HCT116 (cell line): Measurements from ENCODE around the gene RASGRF2.

Experiments
- CEBPB ChIP-seq: IDR thresholded peaks from 2 replicates; pipeline ENCODE4 v1.6.1; 2012; ENCODE audit warnings: low read depth
- CTCF ChIP-seq, 3 experiments: fragments of 200-600 bp in 1 of 3; sonication (generic) in 1 of 3; IDR thresholded peaks in 2 of 3; conservative IDR thresholded peaks in 1 of 3; 2 replicates each; pipeline ENCODE4 v1.5.1; 2012 to 2017; ENCODE audit warnings: low read depth in 2 of 3, low read length in 2 of 3, antibody characterized with exemption in 1 of 3, borderline replicate concordance in 1 of 3, control low read depth in 1 of 3, mild to moderate bottlenecking in 1 of 3, mixed read lengths in 1 of 3, mixed run types in 1 of 3, moderate library complexity in 1 of 3; ENCODE audit not compliant: insufficient read depth in 1 of 3
- REST ChIP-seq: IDR thresholded peaks from 2 replicates; pipeline ENCODE4 v1.6.1; 2012; ENCODE audit warnings: low read depth

GRCh38 chr5:81245871-81246235 lies 285.7 kb downstream of the RASGRF2 start:
- TF ChIP-seq CTCF (IDR thresholded peaks at IDR 0.05 in 2 of 3, conservative IDR thresholded peaks at IDR 0.05 in 1 of 3; ENCODE audit: borderline replicate concordance in 1 of 3, insufficient read depth in 1 of 3, low read depth in 2 of 3, low read length in 2 of 3) = no peak
- no peak for TF ChIP-seq CEBPB
- TF ChIP-seq REST = no peak
